Neural crest cell (in vitro differentiated cells): ENCODE data around the gene PTH1R. TPM values are rescaled to one million over a fixed set of nuclear protein-coding genes. Genes with fewer than 3 reads are reported as not detected.

Experiments used
- DNase-seq: peaks from one replicate; pipeline ENCODE4 v3.0.0; 2021; ENCODE audit warnings: low read depth, mixed read lengths, low spot score
- H3K27ac Mint-ChIP-seq: one replicate; pipeline ENCODE4 v1.8.0; 2021; ENCODE audit warnings: mild to moderate bottlenecking, mixed read lengths; ENCODE audit not compliant: unreplicated experiment
- H3K27me3 Mint-ChIP-seq: 2 replicates; pipeline ENCODE4 v1.8.0; 2021; ENCODE audit warnings: low read depth, mild to moderate bottlenecking, mixed read lengths
- H3K36me3 Mint-ChIP-seq: 2 replicates; pipeline ENCODE4 v1.8.0; 2021; ENCODE audit warnings: low read depth, mild to moderate bottlenecking, mixed read lengths
- H3K4me1 Mint-ChIP-seq: 2 replicates; pipeline ENCODE4 v1.8.0; 2021; ENCODE audit warnings: mixed read lengths
- H3K4me3 Mint-ChIP-seq: one replicate; pipeline ENCODE4 v1.8.0; 2021; ENCODE audit warnings: mild to moderate bottlenecking, mixed read lengths
- H3K9me3 Mint-ChIP-seq: 2 replicates; pipeline ENCODE4 v1.8.0; 2021; ENCODE audit warnings: mixed read lengths
- CTCF ChIP-seq: fragments of 200-600 bp; sonication (generic); conservative IDR thresholded peaks from 2 replicates; pipeline ENCODE4 v1.5.0; 2021; ENCODE audit warnings: antibody characterized with exemption, mild to moderate bottlenecking
- total RNA-seq: library from RNA; stranded (reverse); gene quantifications from 2 replicates; pipeline ENCODE4 v1.2.1, GENCODE V29; 2021

PTH1R gene
- total RNA-seq, 1 donor from 2014 or later, result 0.14 TPM

DNA sequence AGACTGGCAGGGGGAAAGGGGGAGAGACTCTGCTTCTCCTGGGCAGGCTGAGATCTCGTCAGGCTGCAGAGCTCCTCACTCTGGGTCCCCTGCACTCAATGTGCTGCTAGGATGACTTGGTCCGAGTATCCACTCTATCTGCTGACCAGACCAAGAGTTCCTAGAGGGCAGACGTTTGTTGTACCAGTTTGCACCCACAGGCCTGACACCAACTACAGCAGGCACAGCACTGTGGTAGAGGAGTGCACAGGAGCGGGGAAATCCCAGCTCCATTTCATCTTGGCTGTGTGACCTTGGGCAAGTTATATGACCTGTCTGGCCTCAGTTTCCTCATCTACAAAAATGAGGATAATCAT is 70.0 kb downstream of the PTH1R start:
- no peak for DNase-seq
- Mint-ChIP-seq H3K4me1 (peaks cover 34% of the 10 kb centered on the region), H3K36me3 (peaks cover 8% of the 10 kb centered on the region)

GRCh38 chr3:46947981-46948791 is 70.7 kb downstream of the PTH1R start:
- no peaks in the 10 kb centered on the region for H3K9me3 Mint-ChIP-seq
- no peak overlapping the region for H3K4me3 Mint-ChIP-seq
- H3K36me3 Mint-ChIP-seq, result peaks cover 8% of the 10 kb centered on the region
- TF ChIP-seq CTCF, result no peak
- H3K27me3 Mint-ChIP-seq, result no peaks in the 10 kb centered on the region
- H3K27ac Mint-ChIP-seq, result peak overlapping the region; percentile 30
- H3K4me1 Mint-ChIP-seq, result peaks cover 39% of the 10 kb centered on the region
- DNase-seq, result no peak

More for the DNA sequence above, 70.0 kb downstream of the PTH1R start:
- TF ChIP-seq CTCF, result no peak
- H3K27ac Mint-ChIP-seq, result peak overlapping the region; percentile 30
- no peak overlapping the region for H3K4me3 Mint-ChIP-seq
- no peaks in the 10 kb centered on the region for H3K9me3 Mint-ChIP-seq
- no peaks in the 10 kb centered on the region for H3K27me3 Mint-ChIP-seq

DNA sequence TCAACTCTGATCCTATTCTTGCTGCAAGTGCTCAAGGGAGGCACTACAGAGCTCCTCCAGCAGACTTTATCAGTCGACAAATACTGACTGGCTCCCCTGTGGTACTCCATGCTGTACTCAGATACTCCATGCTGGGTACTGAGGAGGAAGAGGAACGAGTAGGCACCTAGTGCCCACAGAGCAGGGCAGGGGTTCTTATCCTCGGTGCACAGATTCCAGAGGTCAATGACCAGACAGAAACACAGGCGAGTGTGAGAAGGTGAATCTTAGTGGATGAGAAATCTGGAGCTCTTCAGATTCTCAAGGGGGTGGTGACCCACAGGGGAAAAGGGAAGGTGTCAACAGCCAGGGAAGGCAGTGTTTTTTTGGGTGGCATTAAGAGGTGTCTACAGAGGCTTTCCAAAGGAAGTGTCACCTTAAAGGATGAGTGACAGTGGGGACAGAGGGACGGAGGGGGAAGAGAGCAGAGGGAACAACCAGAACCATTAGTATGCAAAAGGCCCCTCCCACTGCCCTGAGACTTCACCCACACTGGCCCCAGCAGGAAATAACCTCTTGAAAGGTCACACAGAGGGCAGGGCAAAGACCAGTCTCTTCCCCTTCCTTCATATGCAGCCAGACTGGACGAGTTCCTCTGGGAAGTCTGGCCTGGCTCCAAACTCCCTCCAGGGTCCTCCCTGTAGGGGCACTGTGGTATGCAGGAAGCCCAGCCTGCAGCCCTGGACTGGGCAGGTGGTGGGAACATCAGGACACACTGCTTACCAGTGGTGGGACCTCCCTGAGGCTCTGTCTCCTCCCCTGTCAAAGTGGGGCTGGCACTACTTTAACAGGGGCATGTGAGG is 71.5 kb downstream of the PTH1R start:
- Mint-ChIP-seq H3K4me1 (peaks cover 42% of the 10 kb centered on the region), H3K9me3 (no peaks in the 10 kb centered on the region), H3K4me3 (no peak overlapping the region), H3K36me3 (peaks cover 8% of the 10 kb centered on the region), H3K27ac (peak overlapping the region; percentile 60), H3K27me3 (no peaks in the 10 kb centered on the region)
- TF ChIP-seq CTCF, result no peak
- DNase-seq, result no peak

- Mint-ChIP-seq H3K27me3 (no peaks in the 10 kb centered on the region), H3K4me3 (no peak overlapping the region), H3K4me1 (peaks cover 41% of the 10 kb centered on the region), H3K9me3 (no peaks in the 10 kb centered on the region), H3K36me3 (peaks cover 8% of the 10 kb centered on the region), H3K27ac (no peak overlapping the region)
- TF ChIP-seq CTCF, result no peak
- no peak for DNase-seq
These were observed 72.7 kb downstream of the PTH1R start for GRCh38 chr3:46950177-46950576.

DNA sequence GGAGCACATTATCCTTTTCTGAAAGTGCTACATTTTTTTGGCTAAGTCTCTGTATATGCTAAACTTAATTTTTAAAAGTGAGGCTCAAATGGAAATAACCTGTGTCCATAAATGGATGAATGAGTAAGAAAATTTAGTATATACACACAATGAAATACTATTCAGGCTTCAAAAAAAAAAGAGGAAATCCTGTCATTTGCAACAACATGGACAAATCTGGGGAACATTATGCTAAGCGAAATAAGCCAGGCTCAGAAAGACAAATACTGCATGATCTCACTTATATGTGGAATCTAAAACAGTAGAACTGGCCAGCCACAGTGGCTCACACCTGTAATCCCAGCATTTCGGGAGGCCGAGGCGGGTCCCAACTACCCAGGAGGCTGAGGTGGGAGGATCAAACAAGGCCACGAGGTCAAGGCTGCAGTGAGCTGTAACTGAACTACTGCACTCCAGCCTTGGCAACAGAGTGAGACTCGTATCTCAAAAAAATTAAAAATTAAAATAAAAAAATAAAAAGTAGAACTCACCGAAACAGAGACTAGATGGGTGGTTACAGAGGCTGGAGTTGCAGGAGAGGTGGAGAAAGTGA is 73.2 kb downstream of the PTH1R start:
- Mint-ChIP-seq H3K4me1 (peaks cover 43% of the 10 kb centered on the region), H3K27me3 (no peaks in the 10 kb centered on the region), H3K36me3 (peaks cover 7% of the 10 kb centered on the region), H3K9me3 (no peaks in the 10 kb centered on the region), H3K27ac (no peak overlapping the region), H3K4me3 (no peak overlapping the region)
- no peak for TF ChIP-seq CTCF
- no peak for DNase-seq
